Left ventricle myocardium inferior (tissue), 1 donor: Measurements from ENCODE around the gene RINL. TPM values are rescaled to one million over a fixed set of nuclear protein-coding genes. Genes with fewer than 3 reads are reported as not detected.
"Not testable (repeated sequence)": the region's sequence is repeated elsewhere in the genome, so short reads cannot be mapped to it uniquely, and the experiment has no call there.

Source experiments
- DNase-seq: peaks from one replicate; pipeline ENCODE4 v3.0.0-alpha.2; 2020
- H3K27ac ChIP-seq: fragments of 200-600 bp; replicated peaks from 2 replicates; pipeline ENCODE4 v1.8.0; 2021
- H3K27me3 ChIP-seq: fragments of 200-600 bp; 2 replicates; pipeline ENCODE4 v1.8.0; 2021; ENCODE audit warnings: low read depth
- H3K36me3 ChIP-seq: fragments of 200-600 bp; 2 replicates; pipeline ENCODE4 v1.8.0; 2021
- H3K4me1 ChIP-seq: fragments of 200-600 bp; 2 replicates; pipeline ENCODE4 v1.8.0; 2021
- H3K4me3 ChIP-seq: fragments of 200-600 bp; 2 replicates; pipeline ENCODE4 v1.8.0; 2021; ENCODE audit warnings: mild to moderate bottlenecking, moderate library complexity
- H3K9me3 ChIP-seq: fragments of 200-600 bp; replicated peaks from 2 replicates; pipeline ENCODE4 v1.8.0; 2021
- CTCF ChIP-seq: fragments of 200-600 bp; IDR thresholded peaks from 2 replicates; pipeline ENCODE4 v1.8.0; 2021; ENCODE audit warnings: antibody characterized with exemption, mild to moderate bottlenecking, borderline replicate concordance
- intact Hi-C: fragments of 100-400 bp; cut with micrococcal nuclease; formaldehyde crosslinking; loops from one replicate; pipeline ENCODE4 v1.11.0; 2022
- total RNA-seq: library from RNA; stranded (reverse); fragmentation: NEBNext Ultra II Directional; extraction: Animal tissue kit (Norgen Biotek cat#: 25700); gene quantifications from one replicate; pipeline ENCODE4 v1.2.1, GENCODE V29; 2021
- donor health status: DM: no; HTN: yes; CAD: no; lungs with severe emphysema.

RINL gene
- total RNA-seq, 1 donor from 2014 or later, result 3.7 TPM

- no peak for TF ChIP-seq CTCF
- H3K27me3 ChIP-seq, result no peaks in the 10 kb centered on the region
- H3K4me3 ChIP-seq, result no peak overlapping the region
- no peaks in the 10 kb centered on the region for H3K9me3 ChIP-seq
- H3K4me1 ChIP-seq, result peaks cover 17% of the 10 kb centered on the region
- DNase-seq, result no peak
- no peak overlapping the region for H3K27ac ChIP-seq
- intact Hi-C loops, result no loop called here
- peaks cover 19% of the 10 kb centered on the region for H3K36me3 ChIP-seq
Measured at GRCh38 chr19:38875656-38876395, 2.2 kb downstream of the RINL start.

GRCh38 chr19:38873400-38873799 is 4.7 kb downstream of the RINL start:
- intact Hi-C loops, result not testable (repeated sequence)

GRCh38 chr19:38870612-38871011 is 7.5 kb downstream of the RINL start:
- Histone ChIP-seq H3K36me3 (no peaks in the 10 kb centered on the region), H3K4me1 (peaks cover 20% of the 10 kb centered on the region), H3K4me3 (peak overlapping the region; percentile 69), H3K9me3 (no peaks in the 10 kb centered on the region), H3K27me3 (no peaks in the 10 kb centered on the region), H3K27ac (peak overlapping the region; percentile 70)
- intact Hi-C loops, result no loop called here
- TF ChIP-seq CTCF, result no peak
- DNase-seq, result no peak

More at GRCh38 chr19:38873400-38873799, 4.7 kb downstream of the RINL start:
- H3K27ac ChIP-seq, H3K36me3 ChIP-seq, H3K27me3 ChIP-seq, DNase-seq, H3K4me3 ChIP-seq, H3K9me3 ChIP-seq: not testable (repeated sequence)
- peaks cover 31% of the 10 kb centered on the region for H3K4me1 ChIP-seq

GRCh38 chr19:38869836-38870607 is 8.1 kb downstream of the RINL start:
- peak; percentile 89 for TF ChIP-seq CTCF
- peak; percentile 89 for DNase-seq
- H3K36me3 ChIP-seq, result no peaks in the 10 kb centered on the region
- intact Hi-C loops, result no loop called here
- no peaks in the 10 kb centered on the region for H3K9me3 ChIP-seq
- no peaks in the 10 kb centered on the region for H3K27me3 ChIP-seq
- H3K4me1 ChIP-seq, result peaks cover 20% of the 10 kb centered on the region
- H3K4me3 ChIP-seq, result peak overlapping the region; percentile 69
- peak overlapping the region; percentile 70 for H3K27ac ChIP-seq

- Histone ChIP-seq H3K9me3 (no peaks in the 10 kb centered on the region), H3K4me3 (peak overlapping the region; percentile 69), H3K27ac (peak overlapping the region; percentile 70), H3K36me3 (no peaks in the 10 kb centered on the region), H3K4me1 (peaks cover 26% of the 10 kb centered on the region), H3K27me3 (no peaks in the 10 kb centered on the region)
- intact Hi-C loops, result no loop called here
- no peak for TF ChIP-seq CTCF
- no peak for DNase-seq
Measured at GRCh38 chr19:38869160-38869835, 8.8 kb downstream of the RINL start.
